Neural cell (in vitro differentiated cells): Measurements from ENCODE around the gene CRABP2. TPM values are rescaled to one million over a fixed set of nuclear protein-coding genes. Genes with fewer than 3 reads are reported as not detected.

Experiments
- H2AFZ ChIP-seq: fragments of 200-600, 300-800 bp; sonication (generic), shearing (Covaris generic); 2 replicates; pipeline ENCODE4 v1.6.0; 2014; ENCODE audit warnings: low read depth, mild to moderate bottlenecking, antibody characterized with exemption, low read length, moderate library complexity
- H3F3A ChIP-seq: fragments of 200-600 bp; shearing (Covaris generic); 2 replicates; pipeline ENCODE4 v1.6.1; 2016; ENCODE audit warnings: mild to moderate bottlenecking, moderate library complexity, mixed read lengths, antibody characterized with exemption, low read length; ENCODE audit not compliant: insufficient read depth, poor library complexity, severe bottlenecking
- H3K27ac ChIP-seq: fragments of 200-600, 300-800 bp; sonication (generic), shearing (Covaris generic); 2 replicates; pipeline ENCODE4 v1.5.1; 2014; ENCODE audit warnings: mild to moderate bottlenecking, low read length, moderate library complexity
- H3K27me3 ChIP-seq: fragments of 300-800, 200-600 bp; sonication (generic), shearing (Covaris generic); 2 replicates; pipeline ENCODE4 v1.6.0; 2014; ENCODE audit warnings: mild to moderate bottlenecking, low read depth, low read length, moderate library complexity; ENCODE audit not compliant: insufficient read depth
- H3K36me3 ChIP-seq: fragments of 300-800, 200-600 bp; sonication (generic), shearing (Covaris generic); 2 replicates; pipeline ENCODE4 v1.5.1; 2014; ENCODE audit warnings: mild to moderate bottlenecking, antibody characterized with exemption, low read length, moderate library complexity; ENCODE audit not compliant: insufficient read depth
- H3K4me2 ChIP-seq: fragments of 300-800, 200-600 bp; sonication (generic), shearing (Covaris generic); 2 replicates; pipeline ENCODE4 v1.6.0; 2014; ENCODE audit warnings: mild to moderate bottlenecking, low read length
- H3K4me3 ChIP-seq: fragments of 300-800, 200-600 bp; sonication (generic), shearing (Covaris generic); 2 replicates; pipeline ENCODE4 v1.5.1; 2014; ENCODE audit warnings: mild to moderate bottlenecking, low read length, moderate library complexity
- H3K79me2 ChIP-seq: fragments of 200-600 bp; shearing (Covaris generic); replicated peaks from 2 replicates; pipeline ENCODE4 v1.6.0; 2014; ENCODE audit warnings: mild to moderate bottlenecking, low read length, moderate library complexity; ENCODE audit not compliant: insufficient read depth
- H3K9ac ChIP-seq: fragments of 300-800, 200-600 bp; sonication (generic), shearing (Covaris generic); 2 replicates; pipeline ENCODE4 v1.6.1; 2016; ENCODE audit warnings: mild to moderate bottlenecking, low read length, mixed read lengths
- H3K9me2 ChIP-seq: fragments of 200-600 bp; shearing (Covaris generic); 2 replicates; pipeline ENCODE4 v1.6.1; 2016; ENCODE audit warnings: mild to moderate bottlenecking, low read length, mixed read lengths; ENCODE audit not compliant: insufficient read depth
- H3K9me3 ChIP-seq: fragments of 200-600, 300-800 bp; sonication (generic), shearing (Covaris generic); 2 replicates; pipeline ENCODE4 v1.6.1; 2016; ENCODE audit warnings: mild to moderate bottlenecking, mixed run types, low read length, moderate library complexity, mixed read lengths
- H4K20me1 ChIP-seq: fragments of 200-600 bp; shearing (Covaris generic); 2 replicates; pipeline ENCODE4 v1.6.1; 2016; ENCODE audit warnings: mild to moderate bottlenecking, mixed run types; ENCODE audit not compliant: insufficient read depth
- EP300 ChIP-seq: fragments of 450-650 bp; conservative IDR thresholded peaks from 2 replicates; pipeline ENCODE4 v1.6.1; 2014; ENCODE audit warnings: antibody characterized with exemption, mild to moderate bottlenecking, moderate library complexity; ENCODE audit not compliant: poor library complexity, severe bottlenecking
- EZH2 ChIP-seq: fragments of 200-600, 300-800 bp; shearing (Covaris generic), sonication (generic); IDR thresholded peaks from 2 replicates; pipeline ENCODE4 v1.6.1; 2014; ENCODE audit warnings: antibody characterized with exemption, low read length, borderline replicate concordance, mild to moderate bottlenecking; ENCODE audit not compliant: insufficient read depth, poor library complexity, severe bottlenecking
- MXI1 ChIP-seq: fragments of 450-650 bp; conservative IDR thresholded peaks from 2 replicates; pipeline ENCODE4 v1.6.1; 2014; ENCODE audit warnings: antibody characterized with exemption, mild to moderate bottlenecking; ENCODE audit not compliant: poor library complexity, severe bottlenecking
- POLR2AphosphoS5 ChIP-seq: IDR thresholded peaks from 2 replicates; pipeline ENCODE4 v1.6.1; 2012
- RAD21 ChIP-seq: fragments of 450-650 bp; conservative IDR thresholded peaks from 2 replicates; pipeline ENCODE4 v1.6.1; 2014; ENCODE audit warnings: antibody characterized with exemption, mild to moderate bottlenecking, moderate library complexity
- REST ChIP-seq: IDR thresholded peaks from 2 replicates; pipeline ENCODE4 v1.6.1; 2012; ENCODE audit warnings: borderline replicate concordance
- SMC3 ChIP-seq: fragments of 450-650 bp; conservative IDR thresholded peaks from 2 replicates; pipeline ENCODE4 v1.6.1; 2014; ENCODE audit warnings: antibody characterized with exemption, mild to moderate bottlenecking, moderate library complexity; ENCODE audit not compliant: poor library complexity
- TAF1 ChIP-seq: IDR thresholded peaks from 2 replicates; pipeline ENCODE4 v1.6.1; 2012; ENCODE audit warnings: low read depth
- polyA plus RNA-seq: library from polyadenylated mRNA; depleted of rRNA; stranded (reverse); fragments of >200 nt; gene quantifications from 2 replicates; pipeline ENCODE4 v1.2.3, GENCODE V29; 2014
- TF ChIP-seq, protein P1 (sequence below): fragments of 450-650 bp; IDR thresholded peaks from 2 replicates; pipeline ENCODE4 v1.5.1; 2014; ENCODE audit warnings: antibody characterized with exemption, mild to moderate bottlenecking, moderate library complexity; ENCODE audit not compliant: poor library complexity, severe bottlenecking

Gene CRABP2
- polyA plus RNA-seq, 1 donor from 2014 or later = 7.7 TPM

DNA sequence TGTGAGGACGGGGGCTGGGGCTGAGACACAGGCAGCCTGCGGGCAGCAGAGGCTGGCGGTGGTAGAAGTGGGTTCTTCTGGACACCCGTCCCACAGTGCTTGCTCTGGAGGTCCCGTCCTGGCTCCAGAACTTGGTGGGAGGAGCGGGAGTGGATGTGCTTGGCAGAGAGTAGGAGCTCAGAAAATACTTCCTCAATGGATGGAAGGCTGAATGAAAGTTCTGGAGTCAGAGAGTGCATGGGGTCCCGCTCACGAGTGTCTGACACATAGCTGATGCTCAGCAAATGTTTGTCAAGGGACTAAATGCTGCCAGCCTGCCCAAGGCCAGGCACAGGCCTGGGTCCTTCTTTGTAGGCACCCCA lies 14.7 kb downstream of the CRABP2 start:
- H2AFZ ChIP-seq = no peak overlapping the region
- H3K9me2 ChIP-seq = no peaks in the 10 kb centered on the region
- no peaks in the 10 kb centered on the region for H3K79me2 ChIP-seq
- TF ChIP-seq SMC3 (no peak), EP300 (no peak), RAD21 (no peak), POLR2AphosphoS5 (no peak)
- H3F3A ChIP-seq = no peaks in the 10 kb centered on the region
- H3K9me3 ChIP-seq = no peaks in the 10 kb centered on the region
- no peaks in the 10 kb centered on the region for H3K27me3 ChIP-seq
- H3K36me3 ChIP-seq = no peaks in the 10 kb centered on the region
- H4K20me1 ChIP-seq = no peaks in the 10 kb centered on the region
- no peak overlapping the region for H3K27ac ChIP-seq
- no peak overlapping the region for H3K9ac ChIP-seq
- H3K4me3 ChIP-seq = no peak overlapping the region
- H3K4me2 ChIP-seq = no peak overlapping the region

- no peaks in the 10 kb centered on the region for H3K9me3 ChIP-seq
- no peaks in the 10 kb centered on the region for H3K36me3 ChIP-seq
- no peaks in the 10 kb centered on the region for H3K9me2 ChIP-seq
- no peak overlapping the region for H3K4me2 ChIP-seq
- no peak overlapping the region for H3K9ac ChIP-seq
- TF ChIP-seq EZH2 (no peak), POLR2AphosphoS5 (no peak), REST (no peak), TAF1 (no peak), MXI1 (no peak), EP300 (no peak)
- H2AFZ ChIP-seq = no peak overlapping the region
- H3K79me2 ChIP-seq = no peaks in the 10 kb centered on the region
- no peaks in the 10 kb centered on the region for H3F3A ChIP-seq
- H3K27me3 ChIP-seq = no peaks in the 10 kb centered on the region
- no peak overlapping the region for H3K27ac ChIP-seq
- H4K20me1 ChIP-seq = no peaks in the 10 kb centered on the region
- peak overlapping the region; percentile 51 for H3K4me3 ChIP-seq
These were observed 15.3 kb downstream of the CRABP2 start for GRCh38 chr1:156689953-156690674.

GRCh38 chr1:156689035-156689952 lies 16.1 kb downstream of the CRABP2 start:
- H2AFZ ChIP-seq = no peak overlapping the region
- H3K36me3 ChIP-seq = no peaks in the 10 kb centered on the region
- H3F3A ChIP-seq = no peaks in the 10 kb centered on the region
- TF ChIP-seq, protein P1, sequence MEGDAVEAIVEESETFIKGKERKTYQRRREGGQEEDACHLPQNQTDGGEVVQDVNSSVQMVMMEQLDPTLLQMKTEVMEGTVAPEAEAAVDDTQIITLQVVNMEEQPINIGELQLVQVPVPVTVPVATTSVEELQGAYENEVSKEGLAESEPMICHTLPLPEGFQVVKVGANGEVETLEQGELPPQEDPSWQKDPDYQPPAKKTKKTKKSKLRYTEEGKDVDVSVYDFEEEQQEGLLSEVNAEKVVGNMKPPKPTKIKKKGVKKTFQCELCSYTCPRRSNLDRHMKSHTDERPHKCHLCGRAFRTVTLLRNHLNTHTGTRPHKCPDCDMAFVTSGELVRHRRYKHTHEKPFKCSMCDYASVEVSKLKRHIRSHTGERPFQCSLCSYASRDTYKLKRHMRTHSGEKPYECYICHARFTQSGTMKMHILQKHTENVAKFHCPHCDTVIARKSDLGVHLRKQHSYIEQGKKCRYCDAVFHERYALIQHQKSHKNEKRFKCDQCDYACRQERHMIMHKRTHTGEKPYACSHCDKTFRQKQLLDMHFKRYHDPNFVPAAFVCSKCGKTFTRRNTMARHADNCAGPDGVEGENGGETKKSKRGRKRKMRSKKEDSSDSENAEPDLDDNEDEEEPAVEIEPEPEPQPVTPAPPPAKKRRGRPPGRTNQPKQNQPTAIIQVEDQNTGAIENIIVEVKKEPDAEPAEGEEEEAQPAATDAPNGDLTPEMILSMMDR = peak; percentile 96
- no peak for TF ChIP-seq MXI1
- TF ChIP-seq RAD21 = peak; percentile 94
- TF ChIP-seq POLR2AphosphoS5 = no peak
- peak; percentile 91 for TF ChIP-seq SMC3
- TF ChIP-seq EP300 = no peak
- no peak overlapping the region for H3K9ac ChIP-seq
- no peaks in the 10 kb centered on the region for H3K27me3 ChIP-seq
- no peaks in the 10 kb centered on the region for H4K20me1 ChIP-seq
- peak overlapping the region; percentile 51 for H3K4me3 ChIP-seq
- H3K27ac ChIP-seq = no peak overlapping the region
- no peaks in the 10 kb centered on the region for H3K79me2 ChIP-seq
- H3K4me2 ChIP-seq = no peak overlapping the region
- H3K9me2 ChIP-seq = no peaks in the 10 kb centered on the region
- no peaks in the 10 kb centered on the region for H3K9me3 ChIP-seq
